Smooth muscle cell (in vitro differentiated cells): ENCODE data around the gene C16orf89. TPM values are rescaled to one million over a fixed set of nuclear protein-coding genes. Genes with fewer than 3 reads are reported as not detected.

ENCODE experiments used
- DNase-seq: peaks from one replicate; lab custom pipeline; 2025; ENCODE audit not compliant: unreplicated experiment; lab: John Stamatoyannopoulos, UW
- H2AFZ ChIP-seq: fragments of 200-600 bp; sonication (generic); 2 replicates; pipeline ENCODE4 v1.6.0; 2016; ENCODE audit warnings: antibody characterized with exemption, low read depth, mild to moderate bottlenecking
- H3F3A ChIP-seq: fragments of 200-600 bp; sonication (generic); 2 replicates; pipeline ENCODE4 v1.6.0; 2017; ENCODE audit warnings: antibody characterized with exemption, low read depth
- H3K27ac ChIP-seq: fragments of 200-600 bp; sonication (generic); 2 replicates; pipeline ENCODE4 v1.5.1; 2016; ENCODE audit warnings: low read depth, mild to moderate bottlenecking
- H3K27me3 ChIP-seq: fragments of 200-600 bp; sonication (generic); 2 replicates; pipeline ENCODE4 v1.6.1; 2016; ENCODE audit warnings: low read depth, mild to moderate bottlenecking
- H3K36me3 ChIP-seq: fragments of 200-600 bp; sonication (generic); 2 replicates; pipeline ENCODE4 v1.5.1; 2016; ENCODE audit warnings: low read depth
- H3K4me1 ChIP-seq: fragments of 200-600 bp; sonication (generic); 2 replicates; pipeline ENCODE4 v1.5.1; 2016; ENCODE audit warnings: low read depth
- H3K4me2 ChIP-seq: fragments of 200-600 bp; sonication (generic); 2 replicates; pipeline ENCODE4 v1.6.0; 2016; ENCODE audit warnings: mild to moderate bottlenecking
- H3K4me3 ChIP-seq: fragments of 200-600 bp; sonication (generic); 2 replicates; pipeline ENCODE4 v1.5.1; 2016; ENCODE audit warnings: mild to moderate bottlenecking
- H3K79me2 ChIP-seq: fragments of 200-600 bp; sonication (generic); 2 replicates; pipeline ENCODE4 v1.6.0; 2016; ENCODE audit warnings: low read depth, mild to moderate bottlenecking
- H3K9ac ChIP-seq: fragments of 200-600 bp; sonication (generic); 2 replicates; pipeline ENCODE4 v1.6.0; 2016; ENCODE audit warnings: low read depth
- H3K9me3 ChIP-seq: fragments of 200-600 bp; sonication (generic); replicated peaks from 2 replicates; pipeline ENCODE4 v1.5.1; 2016; ENCODE audit warnings: low read depth
- H4K20me1 ChIP-seq: fragments of 200-600 bp; sonication (generic); 2 replicates; pipeline ENCODE4 v1.6.0; 2016; ENCODE audit warnings: low read depth
- WGBS: methylation state at CpG from one replicate; pipeline ENCODE4 v1.1.7; 2016; ENCODE audit warnings: low lambda C conversion rate; 5-methylcytosine and 5-hydroxymethylcytosine counted together
- polyA plus RNA-seq: library from polyadenylated mRNA; unstranded; fragments of >200 nt; fragmentation: Nextera tagmentation; extraction: Ambion mirVana; gene quantifications from 2 replicates; pipeline ENCODE4 v1.2.1, GENCODE V29; 2016
- total RNA-seq: library from RNA; depleted of rRNA; stranded (reverse); fragments of >200 nt; gene quantifications from 2 replicates; pipeline ENCODE4 v1.2.3, GENCODE V29; 2014
- TF ChIP-seq, protein P1 (sequence below): fragments of 200-600 bp; sonication (generic); IDR thresholded peaks from 2 replicates; pipeline ENCODE4 v1.5.1; 2017; ENCODE audit warnings: borderline replicate concordance, mild to moderate bottlenecking, antibody characterized with exemption; ENCODE audit not compliant: insufficient read depth, poor library complexity, severe bottlenecking

Gene C16orf89
- total and polyA plus RNA-seq, 2 experiments from 2014 or later: not detected

DNA sequence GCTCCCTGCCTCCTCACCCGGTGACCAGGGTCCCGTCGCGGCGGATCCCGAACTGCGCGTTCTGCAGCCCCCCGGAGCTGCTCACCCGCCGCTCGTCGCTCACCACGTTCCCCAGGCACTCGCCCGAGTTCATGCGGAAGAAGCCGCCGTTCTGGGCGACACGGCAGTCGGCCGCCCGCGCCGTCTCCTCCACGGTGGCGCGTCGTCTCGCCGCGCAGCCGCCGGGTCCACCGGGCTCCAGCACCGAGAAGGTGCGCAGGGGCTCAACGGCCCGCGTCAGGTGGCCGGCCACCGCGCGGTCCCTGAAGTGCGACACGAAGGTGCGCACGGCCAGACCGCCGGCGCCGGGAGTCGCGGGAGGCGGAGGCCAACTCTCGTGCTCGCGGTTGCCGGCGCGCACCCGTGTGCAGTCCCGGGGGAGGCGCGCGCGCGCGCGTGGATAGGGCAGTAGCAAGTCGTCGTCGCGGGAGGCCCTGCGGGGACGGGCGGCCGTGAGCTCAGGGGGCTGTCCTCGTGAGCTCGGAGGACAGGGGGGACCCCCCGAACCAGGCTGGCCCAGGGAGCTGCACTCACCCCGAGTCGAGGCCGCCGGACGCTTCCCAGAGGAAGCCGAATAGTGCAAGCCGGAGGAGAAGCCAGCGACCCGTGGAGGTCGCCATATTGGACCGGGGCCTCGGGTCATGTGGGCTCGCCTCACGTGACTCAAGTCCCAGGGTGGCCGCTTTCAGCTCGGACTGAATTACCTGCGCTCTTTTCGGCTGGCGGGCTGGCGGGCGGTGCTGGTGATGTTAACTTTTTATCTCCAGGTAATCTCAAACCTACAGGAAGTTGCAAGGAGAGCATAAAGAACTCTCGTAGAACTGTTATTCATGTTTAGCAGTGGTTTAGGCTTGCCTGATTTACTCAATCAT is 32.2 kb downstream of the C16orf89 start, which contains the start of gene NAGPA:
Gene NAGPA (minus strand): TSS at position 680 of the 911 bp plus-strand sequence. CDS start 21 bp downstream, at position 659.
- WGBS: 2% methylated on average over 101 of the region's 104 CpGs
- no peaks in the 10 kb centered on the region for H3K79me2 ChIP-seq
- H4K20me1 ChIP-seq: no peaks in the 10 kb centered on the region
- H2AFZ ChIP-seq: peak within 1 kb of the TSS; percentile 97
- no peaks in the 10 kb centered on the region for H3K36me3 ChIP-seq
- peak within 1 kb of the TSS; percentile 93 for H3K4me2 ChIP-seq
- peak within 1 kb of the TSS; percentile 29 for H3K27ac ChIP-seq
- peak; percentile 44 for DNase-seq
- TF ChIP-seq, protein P1, sequence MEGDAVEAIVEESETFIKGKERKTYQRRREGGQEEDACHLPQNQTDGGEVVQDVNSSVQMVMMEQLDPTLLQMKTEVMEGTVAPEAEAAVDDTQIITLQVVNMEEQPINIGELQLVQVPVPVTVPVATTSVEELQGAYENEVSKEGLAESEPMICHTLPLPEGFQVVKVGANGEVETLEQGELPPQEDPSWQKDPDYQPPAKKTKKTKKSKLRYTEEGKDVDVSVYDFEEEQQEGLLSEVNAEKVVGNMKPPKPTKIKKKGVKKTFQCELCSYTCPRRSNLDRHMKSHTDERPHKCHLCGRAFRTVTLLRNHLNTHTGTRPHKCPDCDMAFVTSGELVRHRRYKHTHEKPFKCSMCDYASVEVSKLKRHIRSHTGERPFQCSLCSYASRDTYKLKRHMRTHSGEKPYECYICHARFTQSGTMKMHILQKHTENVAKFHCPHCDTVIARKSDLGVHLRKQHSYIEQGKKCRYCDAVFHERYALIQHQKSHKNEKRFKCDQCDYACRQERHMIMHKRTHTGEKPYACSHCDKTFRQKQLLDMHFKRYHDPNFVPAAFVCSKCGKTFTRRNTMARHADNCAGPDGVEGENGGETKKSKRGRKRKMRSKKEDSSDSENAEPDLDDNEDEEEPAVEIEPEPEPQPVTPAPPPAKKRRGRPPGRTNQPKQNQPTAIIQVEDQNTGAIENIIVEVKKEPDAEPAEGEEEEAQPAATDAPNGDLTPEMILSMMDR: no peak
- no peaks in the 10 kb centered on the region for H3F3A ChIP-seq
- peak within 1 kb of the TSS; percentile 83 for H3K9ac ChIP-seq
- H3K9me3 ChIP-seq: no peaks in the 10 kb centered on the region
- peaks cover 7% of the 10 kb centered on the region for H3K4me1 ChIP-seq
- peak within 1 kb of the TSS; percentile 93 for H3K4me3 ChIP-seq
- no peaks in the 10 kb centered on the region for H3K27me3 ChIP-seq

DNA sequence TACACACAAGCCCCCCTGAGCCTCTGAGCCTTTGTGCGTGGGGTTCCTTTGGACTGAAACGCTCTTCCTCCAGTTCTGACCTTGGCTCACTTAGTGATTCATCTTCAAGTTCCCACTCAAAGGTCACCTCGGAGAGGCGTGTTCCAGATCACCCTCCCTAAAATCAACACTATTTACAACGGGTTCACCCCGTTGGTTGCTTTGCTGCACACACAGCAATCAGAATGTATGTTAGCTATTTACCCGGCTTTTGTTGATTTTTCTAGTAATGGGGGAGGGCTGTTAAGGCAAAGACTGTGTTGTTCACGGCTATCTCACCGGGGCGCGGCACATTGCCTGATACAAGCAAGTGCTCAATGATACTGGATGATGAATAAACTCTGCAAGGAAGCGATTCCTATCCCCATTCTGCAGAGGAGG is 33.0 kb downstream of the C16orf89 start:
- WGBS: 63% methylated on average over 12 of the region's 12 CpGs
- no peak overlapping the region for H3K27ac ChIP-seq
- H3F3A ChIP-seq: no peaks in the 10 kb centered on the region
- no peaks in the 10 kb centered on the region for H3K9me3 ChIP-seq
- H3K36me3 ChIP-seq: no peaks in the 10 kb centered on the region
- H3K4me3 ChIP-seq: peak overlapping the region; percentile 93
- H4K20me1 ChIP-seq: no peaks in the 10 kb centered on the region
- no peak for DNase-seq
- H3K4me2 ChIP-seq: peak overlapping the region; percentile 93
- TF ChIP-seq, protein P1: no peak
- H2AFZ ChIP-seq: peak overlapping the region; percentile 97
- H3K27me3 ChIP-seq: no peaks in the 10 kb centered on the region
- no peaks in the 10 kb centered on the region for H3K79me2 ChIP-seq
- no peak overlapping the region for H3K9ac ChIP-seq
- peaks cover 7% of the 10 kb centered on the region for H3K4me1 ChIP-seq

DNA sequence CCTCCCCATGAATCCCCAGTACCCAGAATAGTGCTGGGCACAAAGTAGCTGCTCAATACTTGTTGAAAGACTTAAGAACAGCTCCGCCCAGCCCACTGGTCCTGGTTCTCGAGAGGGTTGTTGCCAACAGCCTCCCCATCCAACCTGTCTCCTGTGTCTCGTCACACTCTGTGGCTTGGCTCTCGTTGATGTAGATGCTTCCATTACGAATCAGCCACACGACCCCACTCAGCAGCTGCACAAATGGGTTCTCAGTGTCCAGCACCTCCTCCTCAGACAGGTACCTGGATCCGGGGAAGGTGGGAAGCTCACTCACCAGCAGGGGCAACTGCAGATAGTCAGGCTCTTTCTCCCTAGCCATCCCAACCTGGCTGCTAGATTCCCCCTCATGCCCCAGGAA is 34.2 kb downstream of the C16orf89 start:
- 92% methylated on average over 7 of the region's 7 CpGs for WGBS
- Histone ChIP-seq H3K27me3 (no peaks in the 10 kb centered on the region), H3K4me2 (no peak overlapping the region), H3F3A (no peaks in the 10 kb centered on the region), H3K9ac (no peak overlapping the region), H3K4me3 (no peak overlapping the region), H4K20me1 (no peaks in the 10 kb centered on the region), H3K79me2 (no peaks in the 10 kb centered on the region), H3K36me3 (no peaks in the 10 kb centered on the region), H2AFZ (no peak overlapping the region), H3K4me1 (peaks cover 7% of the 10 kb centered on the region), H3K27ac (no peak overlapping the region), H3K9me3 (no peaks in the 10 kb centered on the region)
- DNase-seq: no peak
- TF ChIP-seq, protein P1: no peak
